ENCODE data around the gene WAC.

GRCh38 chr10:28541717-28542365 lies 8.9 kb downstream of the WAC start:
- no peak for TF ChIP-seq CTCF (conservative IDR thresholded peaks at IDR 0.05)
- no peak for TF ChIP-seq EZH2 (IDR thresholded peaks at IDR 0.05; ENCODE audit: low read depth)

Data from PC-9 (cell line).